Fibroblast of lung (primary cell): Measurements from ENCODE around the gene KCNRG. TPM values are rescaled to one million over a fixed set of nuclear protein-coding genes. Genes with fewer than 3 reads are reported as not detected.
"Not testable (repeated sequence)": the region's sequence is repeated elsewhere in the genome, so short reads cannot be mapped to it uniquely, and the experiment has no call there.

Experiments used
- DNase-seq, 2 donors: peaks; one replicate each; pipeline versions ENCODE4 v3.0.0 to v3.0.0-alpha.2; 2010; ENCODE audit warnings: low read depth in 2 of 2
- H2AFZ ChIP-seq: 2 replicates; pipeline ENCODE4 v1.5.1; 2012; ENCODE audit warnings: low read length, control low read depth, inconsistent platforms
- H3K27ac ChIP-seq: 2 replicates; pipeline ENCODE4 v1.5.1; 2011; ENCODE audit warnings: low read length, control low read depth; ENCODE audit not compliant: insufficient read depth
- H3K27me3 ChIP-seq: 2 replicates; pipeline ENCODE4 v1.5.1; 2011; ENCODE audit warnings: mild to moderate bottlenecking, low read length; ENCODE audit not compliant: control insufficient read depth, insufficient read depth
- H3K36me3 ChIP-seq: 2 replicates; pipeline ENCODE4 v1.5.1; 2011; ENCODE audit warnings: low read length; ENCODE audit not compliant: control insufficient read depth, insufficient read depth
- H3K4me1 ChIP-seq: 2 replicates; pipeline ENCODE4 v1.5.1; 2011; ENCODE audit warnings: low read length; ENCODE audit not compliant: control insufficient read depth, insufficient read depth; ENCODE audit errors: extremely low read depth
- H3K4me2 ChIP-seq: 2 replicates; pipeline ENCODE4 v1.5.1; 2011; ENCODE audit warnings: low read length, control low read depth; ENCODE audit not compliant: insufficient read depth; ENCODE audit errors: extremely low read depth
- H3K4me3 ChIP-seq, 4 experiments: fragments of 200-600 bp in 1 of 4; sonication (generic) in 1 of 4; replicated peaks in 1 of 4; 2 replicates each; pipeline ENCODE4 v1.5.1; 2011 to 2016; ENCODE audit warnings: low read length in 4 of 4, low read depth in 3 of 4, mild to moderate bottlenecking in 3 of 4, control low read depth in 2 of 4, inconsistent platforms in 1 of 4, mixed read lengths in 1 of 4; ENCODE audit not compliant: insufficient read depth in 1 of 4; ENCODE audit errors: control extremely low read depth in 1 of 4
- H3K79me2 ChIP-seq: 2 replicates; pipeline ENCODE4 v1.5.1; 2012; ENCODE audit warnings: mild to moderate bottlenecking, low read length, inconsistent platforms; ENCODE audit not compliant: control insufficient read depth, insufficient read depth
- H3K9ac ChIP-seq: 2 replicates; pipeline ENCODE4 v1.5.1; 2011; ENCODE audit warnings: mild to moderate bottlenecking, low read length, control low read depth; ENCODE audit not compliant: insufficient read depth
- H3K9me3 ChIP-seq: 2 replicates; pipeline ENCODE4 v1.5.1; 2012; ENCODE audit warnings: low read depth, low read length; ENCODE audit not compliant: control insufficient read depth, insufficient read depth
- H4K20me1 ChIP-seq: 2 replicates; pipeline ENCODE4 v1.5.1; 2011; ENCODE audit warnings: low read length; ENCODE audit not compliant: control insufficient read depth, insufficient read depth; ENCODE audit errors: extremely low read depth
- CTCF ChIP-seq, 2 donors: IDR thresholded peaks in 1 of 2; conservative IDR thresholded peaks in 1 of 2; 1 replicate in 1 of 2; 2 replicates in 1 of 2; pipeline ENCODE4 v1.5.1; 2011 to 2012; ENCODE audit warnings: low read length in 2 of 2, control low read depth in 1 of 2, inconsistent platforms in 1 of 2, low read depth in 1 of 2, mild to moderate bottlenecking in 1 of 2
- EZH2 ChIP-seq: IDR thresholded peaks from 2 replicates; pipeline ENCODE4 v1.5.1; 2012; ENCODE audit warnings: low read length, control low read depth, mild to moderate bottlenecking; ENCODE audit errors: missing control alignments
- polyA plus RNA-seq, 2 donors: library from polyadenylated mRNA; depleted of rRNA in 1 of 2; stranded (reverse) in 1 of 2; unstranded in 1 of 2; fragments of >200 nt; gene quantifications; 2 replicates each; pipeline ENCODE4 v1.2.1, GENCODE V29; 2011 to 2012; ENCODE audit warnings: missing spikeins in 1 of 2
- total RNA-seq: library from RNA; depleted of rRNA; stranded (reverse); fragments of >200 nt; gene quantifications from 2 replicates; pipeline ENCODE4 v1.2.1, GENCODE V29; 2014

The KCNRG gene
- total and polyA plus RNA-seq, 2 donors (not counting 1 experiment from before 2014, with no cell fraction given): 2.0 to 7.4 TPM

- TF ChIP-seq CTCF (conservative IDR thresholded peaks at IDR 0.05 in 1 of 2, IDR thresholded peaks at IDR 0.05 in 1 of 2; ENCODE audit: low read depth in 1 of 2, low read length in 2 of 2): no peak
- TF ChIP-seq EZH2: no peak
- Histone ChIP-seq H2AFZ (no peak overlapping the region), H3K9ac (no peak overlapping the region), H3K9me3 (no peaks in the 10 kb centered on the region), H3K4me1 (no peaks in the 10 kb centered on the region), H4K20me1 (no peaks in the 10 kb centered on the region), H3K79me2 (no peaks in the 10 kb centered on the region), H3K4me3 (no peak overlapping the region), H3K27me3 (no peaks in the 10 kb centered on the region), H3K27ac (no peak overlapping the region), H3K4me2 (no peak overlapping the region), H3K36me3 (no peaks in the 10 kb centered on the region)
- no peak for DNase-seq
These were observed 35.0 kb upstream of the KCNRG start for GRCh38 chr13:49980266-49980665.

- Histone ChIP-seq H3K9ac (no peak overlapping the region), H3K9me3 (no peaks in the 10 kb centered on the region), H3K4me2 (no peak overlapping the region), H3K79me2 (no peaks in the 10 kb centered on the region), H3K27me3 (no peaks in the 10 kb centered on the region), H3K4me3 (no peak overlapping the region), H4K20me1 (no peaks in the 10 kb centered on the region), H3K4me1 (no peaks in the 10 kb centered on the region), H2AFZ (no peak overlapping the region), H3K27ac (no peak overlapping the region), H3K36me3 (no peaks in the 10 kb centered on the region)
- TF ChIP-seq EZH2 (no peak), CTCF (conservative IDR thresholded peaks at IDR 0.05 in 1 of 2, IDR thresholded peaks at IDR 0.05 in 1 of 2; ENCODE audit: low read depth in 1 of 2, low read length in 2 of 2) (no peak)
- no peak for DNase-seq
These were observed 30.1 kb upstream of the KCNRG start for GRCh38 chr13:49985129-49985528.

GRCh38 chr13:49986471-49986870, 28.8 kb upstream of the KCNRG start:
- no peak for DNase-seq
- no peaks in the 10 kb centered on the region for H3K9me3 ChIP-seq
- no peak overlapping the region for H2AFZ ChIP-seq
- TF ChIP-seq CTCF (conservative IDR thresholded peaks at IDR 0.05 in 1 of 2, IDR thresholded peaks at IDR 0.05 in 1 of 2; ENCODE audit: low read depth in 1 of 2, low read length in 2 of 2) (no peak), EZH2 (no peak)
- no peaks in the 10 kb centered on the region for H3K4me1 ChIP-seq
- no peak overlapping the region for H3K4me3 ChIP-seq
- no peak overlapping the region for H3K4me2 ChIP-seq
- H3K79me2 ChIP-seq: no peaks in the 10 kb centered on the region
- H3K9ac ChIP-seq: no peak overlapping the region
- H3K27me3 ChIP-seq: no peaks in the 10 kb centered on the region
- no peak overlapping the region for H3K27ac ChIP-seq
- no peaks in the 10 kb centered on the region for H3K36me3 ChIP-seq
- no peaks in the 10 kb centered on the region for H4K20me1 ChIP-seq

GRCh38 chr13:49990612-49991011, 24.6 kb upstream of the KCNRG start:
- not testable (repeated sequence) for H3K4me3 ChIP-seq, DNase-seq, H3K9me3 ChIP-seq

More at GRCh38 chr13:49990612-49991011, 24.6 kb upstream of the KCNRG start:
- H3K36me3 ChIP-seq, H3K27me3 ChIP-seq, H4K20me1 ChIP-seq, H3K9ac ChIP-seq, H3K4me1 ChIP-seq, H3K79me2 ChIP-seq, H2AFZ ChIP-seq, H3K4me2 ChIP-seq, H3K27ac ChIP-seq: not testable (repeated sequence)
